ENCODE data around the gene USO1.

DNA sequence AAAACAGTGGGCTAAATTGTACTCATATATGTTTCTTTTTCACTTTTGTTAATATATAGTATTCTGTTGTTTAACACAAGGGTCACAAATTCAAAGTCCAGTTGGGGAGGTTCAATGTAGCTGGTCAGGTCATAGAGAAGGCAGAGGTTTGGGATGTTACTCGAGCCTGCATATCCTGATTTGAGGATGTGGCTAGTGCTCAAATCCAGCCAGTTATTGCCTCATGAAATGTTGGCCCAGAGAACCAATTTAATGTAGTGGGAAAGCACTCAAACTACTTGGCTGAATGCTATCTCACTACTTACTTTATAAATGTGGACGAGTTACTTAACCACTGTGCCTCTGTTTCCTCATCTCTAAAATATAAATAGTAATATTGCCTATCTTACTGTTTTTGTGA lies 12.5 kb downstream of the USO1 start:
- TF ChIP-seq, protein P1, sequence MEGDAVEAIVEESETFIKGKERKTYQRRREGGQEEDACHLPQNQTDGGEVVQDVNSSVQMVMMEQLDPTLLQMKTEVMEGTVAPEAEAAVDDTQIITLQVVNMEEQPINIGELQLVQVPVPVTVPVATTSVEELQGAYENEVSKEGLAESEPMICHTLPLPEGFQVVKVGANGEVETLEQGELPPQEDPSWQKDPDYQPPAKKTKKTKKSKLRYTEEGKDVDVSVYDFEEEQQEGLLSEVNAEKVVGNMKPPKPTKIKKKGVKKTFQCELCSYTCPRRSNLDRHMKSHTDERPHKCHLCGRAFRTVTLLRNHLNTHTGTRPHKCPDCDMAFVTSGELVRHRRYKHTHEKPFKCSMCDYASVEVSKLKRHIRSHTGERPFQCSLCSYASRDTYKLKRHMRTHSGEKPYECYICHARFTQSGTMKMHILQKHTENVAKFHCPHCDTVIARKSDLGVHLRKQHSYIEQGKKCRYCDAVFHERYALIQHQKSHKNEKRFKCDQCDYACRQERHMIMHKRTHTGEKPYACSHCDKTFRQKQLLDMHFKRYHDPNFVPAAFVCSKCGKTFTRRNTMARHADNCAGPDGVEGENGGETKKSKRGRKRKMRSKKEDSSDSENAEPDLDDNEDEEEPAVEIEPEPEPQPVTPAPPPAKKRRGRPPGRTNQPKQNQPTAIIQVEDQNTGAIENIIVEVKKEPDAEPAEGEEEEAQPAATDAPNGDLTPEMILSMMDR (IDR thresholded peaks at IDR 0.05) = no peak
- TF ChIP-seq POLR2A (IDR thresholded peaks at IDR 0.05) = no peak

Measured in adrenal gland (tissue), 5 donors.